A673 (cell line): ENCODE data around the gene TMEM184B. TPM values are rescaled to one million over a fixed set of nuclear protein-coding genes. Genes with fewer than 3 reads are reported as not detected.
"Not testable (repeated sequence)": the region's sequence is repeated elsewhere in the genome, so short reads cannot be mapped to it uniquely, and the experiment has no call there.

ENCODE experiments used
- BruUV-seq: library from RNA; stranded (reverse); fragments of 400-500 nt; replicated peaks from 2 replicates; lab custom pipeline; 2021; lab: Mats Ljungman, UMichigan
- CTCF ChIA-PET: fragments of 300-600 bp; sonication (Branson Sonifier 250); formaldehyde crosslinking; loops from one replicate; lab custom pipeline; 2022; ENCODE audit warnings: antibody characterized with exemption; lab: Charles Lee
- POLR2A ChIA-PET: fragments of 300-600 bp; sonication (Branson Sonifier 250); formaldehyde crosslinking; loops from one replicate; lab custom pipeline; 2022; ENCODE audit warnings: antibody characterized with exemption; ENCODE audit not compliant: low non-redundant PET; lab: Charles Lee
- DNase-seq: peaks from one replicate; pipeline ENCODE4 v3.0.0-alpha.2; 2015; ENCODE audit warnings: low spot score
- H3K27ac ChIP-seq: fragments of 200-600 bp; sonication (generic); 2 replicates; pipeline ENCODE4 v1.5.1; 2016; ENCODE audit warnings: mixed run types, low read depth, mild to moderate bottlenecking, mixed read lengths, antibody characterized with exemption, low read length; ENCODE audit not compliant: poor library complexity, severe bottlenecking
- H3K27me3 ChIP-seq: fragments of 200-600 bp; sonication (generic); replicated peaks from 2 replicates; pipeline ENCODE4 v1.6.1; 2017; ENCODE audit warnings: mixed run types, low read depth, mild to moderate bottlenecking, mixed read lengths, antibody characterized with exemption, low read length; ENCODE audit not compliant: insufficient read depth, poor library complexity
- H3K36me3 ChIP-seq: fragments of 200-600 bp; sonication (generic); 2 replicates; pipeline ENCODE4 v1.6.1; 2016; ENCODE audit warnings: mixed run types, mild to moderate bottlenecking, mixed read lengths, antibody characterized with exemption, low read length; ENCODE audit not compliant: insufficient read depth, poor library complexity, severe bottlenecking
- H3K4me1 ChIP-seq: fragments of 200-600 bp; sonication (generic); 2 replicates; pipeline ENCODE4 v1.6.1; 2017; ENCODE audit warnings: mixed run types, mild to moderate bottlenecking, mixed read lengths, antibody characterized with exemption, low read length; ENCODE audit not compliant: insufficient read depth, poor library complexity, severe bottlenecking
- H3K4me3 ChIP-seq: fragments of 200-600 bp; sonication (generic); 2 replicates; pipeline ENCODE4 v1.5.1; 2016; ENCODE audit warnings: low read depth, mixed run types, mild to moderate bottlenecking, mixed read lengths, low read length; ENCODE audit not compliant: poor library complexity, severe bottlenecking
- H3K9me3 ChIP-seq: fragments of 200-600 bp; sonication (generic); 2 replicates; pipeline ENCODE4 v1.6.1; 2016; ENCODE audit warnings: mixed run types, low read depth, mild to moderate bottlenecking, mixed read lengths, antibody characterized with exemption, low read length; ENCODE audit not compliant: poor library complexity, severe bottlenecking
- EZH2 ChIP-seq: fragments of 200-600 bp; sonication (generic); IDR thresholded peaks from 2 replicates; pipeline ENCODE4 v1.6.1; 2017; ENCODE audit warnings: borderline replicate concordance, low read depth, mild to moderate bottlenecking, mixed read lengths, antibody characterized with exemption, low read length; ENCODE audit not compliant: poor library complexity, severe bottlenecking
- intact Hi-C: fragments of 100-400 bp; cut with micrococcal nuclease; formaldehyde crosslinking; loops from one replicate; pipeline ENCODE4 v1.10.0; 2022; ENCODE audit not compliant: unreplicated experiment
- total RNA-seq: library from RNA; stranded (reverse); gene quantifications from 2 replicates; pipeline ENCODE4 v1.2.3, GENCODE V29; 2021
- TF ChIP-seq, protein P1 (sequence below): fragments of 300-800, 200-600 bp; sonication (generic); conservative IDR thresholded peaks from 2 replicates; pipeline ENCODE4 v1.5.1; 2017; ENCODE audit warnings: low read depth, mild to moderate bottlenecking, antibody characterized with exemption, low read length, moderate library complexity, mixed read lengths

The TMEM184B gene
- total RNA-seq, 1 experiment from 2014 or later: 50.9 TPM

DNA sequence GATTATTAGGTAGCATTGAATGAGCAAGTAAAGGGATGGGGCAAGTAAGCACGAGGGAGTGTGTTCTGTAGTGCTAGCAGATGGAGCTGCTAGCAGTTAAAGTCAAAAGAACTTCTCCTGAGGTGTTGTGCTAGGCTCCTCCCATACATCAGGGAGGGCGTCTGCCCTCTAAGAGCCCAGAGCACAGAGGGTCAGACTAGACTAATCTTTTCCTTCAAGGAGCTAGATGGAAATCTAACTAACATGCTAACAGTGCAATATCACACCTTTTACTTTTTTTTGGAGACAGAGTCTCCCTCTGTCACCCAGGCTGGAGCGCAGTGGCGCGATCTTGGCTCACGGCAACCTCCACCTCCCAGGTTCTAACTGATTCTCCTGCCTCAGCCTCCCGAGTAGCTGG lies 88.0 kb downstream of the TMEM184B start:
- Histone ChIP-seq H3K36me3 (no peaks in the 10 kb centered on the region), H3K4me1 (peaks cover 16% of the 10 kb centered on the region), H3K27me3 (no peaks in the 10 kb centered on the region), H3K4me3 (no peak overlapping the region), H3K9me3 (no peaks in the 10 kb centered on the region), H3K27ac (no peak overlapping the region)
- TF ChIP-seq EZH2: no peak
- TF ChIP-seq, protein P1, sequence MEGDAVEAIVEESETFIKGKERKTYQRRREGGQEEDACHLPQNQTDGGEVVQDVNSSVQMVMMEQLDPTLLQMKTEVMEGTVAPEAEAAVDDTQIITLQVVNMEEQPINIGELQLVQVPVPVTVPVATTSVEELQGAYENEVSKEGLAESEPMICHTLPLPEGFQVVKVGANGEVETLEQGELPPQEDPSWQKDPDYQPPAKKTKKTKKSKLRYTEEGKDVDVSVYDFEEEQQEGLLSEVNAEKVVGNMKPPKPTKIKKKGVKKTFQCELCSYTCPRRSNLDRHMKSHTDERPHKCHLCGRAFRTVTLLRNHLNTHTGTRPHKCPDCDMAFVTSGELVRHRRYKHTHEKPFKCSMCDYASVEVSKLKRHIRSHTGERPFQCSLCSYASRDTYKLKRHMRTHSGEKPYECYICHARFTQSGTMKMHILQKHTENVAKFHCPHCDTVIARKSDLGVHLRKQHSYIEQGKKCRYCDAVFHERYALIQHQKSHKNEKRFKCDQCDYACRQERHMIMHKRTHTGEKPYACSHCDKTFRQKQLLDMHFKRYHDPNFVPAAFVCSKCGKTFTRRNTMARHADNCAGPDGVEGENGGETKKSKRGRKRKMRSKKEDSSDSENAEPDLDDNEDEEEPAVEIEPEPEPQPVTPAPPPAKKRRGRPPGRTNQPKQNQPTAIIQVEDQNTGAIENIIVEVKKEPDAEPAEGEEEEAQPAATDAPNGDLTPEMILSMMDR: no peak
- POLR2A ChIA-PET: no interaction called here
- DNase-seq: no peak
- no TSS peak for BruUV-seq
- intact Hi-C loops: no loop called here
- CTCF ChIA-PET: no interaction called here

DNA sequence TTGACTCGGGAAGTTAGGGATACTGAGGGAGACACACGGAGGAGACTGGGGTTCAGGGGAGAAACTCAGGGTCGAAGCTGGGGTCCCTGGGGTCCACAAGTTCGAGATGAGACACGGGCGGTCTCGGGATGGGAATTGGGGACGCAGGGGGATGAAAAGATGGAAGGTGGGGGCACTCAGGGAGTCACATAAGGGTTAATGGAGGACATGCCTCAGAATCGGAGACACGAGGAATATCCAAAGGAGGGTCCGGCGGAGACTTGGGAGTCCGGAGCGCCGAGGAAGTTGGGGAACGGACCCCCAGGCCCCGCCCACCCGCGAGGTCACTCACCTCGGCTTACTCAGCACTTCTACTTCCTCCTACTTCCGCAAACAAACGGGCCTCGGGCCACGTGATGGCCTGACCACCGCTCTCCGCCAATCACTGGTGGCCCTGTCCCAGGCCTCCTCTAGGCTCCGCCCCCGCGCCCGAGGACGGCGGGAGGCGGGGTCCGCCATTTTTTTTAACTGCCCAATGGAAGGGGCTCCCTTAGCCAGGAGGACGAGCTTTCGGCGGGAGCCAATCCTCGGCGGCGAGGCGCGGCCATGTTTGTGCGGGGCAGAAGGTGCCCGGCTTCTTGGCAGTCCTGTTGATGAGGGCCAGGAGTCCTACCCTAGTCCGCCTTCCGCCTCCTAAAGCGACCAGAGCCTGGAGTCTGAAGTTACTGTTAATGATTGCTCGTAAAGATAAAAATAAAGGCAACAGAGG lies 91.2 kb downstream of the TMEM184B start, which contains the start of gene PLA2G6:
TSS of gene PLA2G6 (minus strand) at position 378 of the 748 bp plus-strand sequence. CDS start 12,404 bp downstream, outside the sequence.
- no peaks in the 10 kb centered on the region for H3K36me3 ChIP-seq
- peak; percentile 99 for DNase-seq
- H3K27me3 ChIP-seq: no peaks in the 10 kb centered on the region
- H3K27ac ChIP-seq: peak within 1 kb of the TSS; percentile 95
- no TSS peak for BruUV-seq
- TF ChIP-seq EZH2: no peak
- TF ChIP-seq, protein P1: no peak
- intact Hi-C loops: no loop called here
- POLR2A ChIA-PET: interaction anchor here (0.5 kb wide), 1 partner anchor 1126 kb away, joined by 4 read pairs; no protein-coding TSS in a partner anchor
- H3K4me1 ChIP-seq: peaks cover 24% of the 10 kb centered on the region
- no peaks in the 10 kb centered on the region for H3K9me3 ChIP-seq
- H3K4me3 ChIP-seq: peak within 1 kb of the TSS; percentile 72
- CTCF ChIA-PET: no interaction called here

DNA sequence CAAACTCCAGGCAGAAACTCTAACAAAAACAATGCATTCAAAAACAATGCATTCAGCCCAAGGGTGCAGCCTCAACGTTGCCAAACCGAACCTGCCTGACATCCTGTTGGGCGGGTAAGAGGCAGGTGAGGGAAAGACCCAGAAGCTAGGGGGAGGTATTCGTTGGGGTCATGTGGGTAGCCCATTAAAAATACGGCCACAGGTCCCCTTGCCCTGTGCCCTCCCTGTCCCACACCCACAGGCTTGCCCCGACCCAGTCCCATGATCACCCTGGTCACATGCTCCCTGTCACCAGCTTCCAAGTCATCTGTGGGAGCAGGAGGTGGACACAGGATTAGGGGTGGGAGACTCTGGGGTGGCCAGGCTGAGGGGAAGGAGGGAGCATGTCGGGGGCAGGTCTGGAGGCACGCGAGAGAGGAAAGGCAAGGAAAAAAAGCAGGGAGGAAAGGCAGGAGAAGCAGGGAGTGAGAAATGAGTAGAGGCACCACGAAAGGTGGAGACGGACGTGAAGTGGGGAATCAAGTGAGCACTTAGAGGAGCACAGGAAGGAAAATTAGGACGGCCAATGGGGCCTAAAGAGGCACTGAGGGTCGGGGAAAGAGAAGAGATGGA lies 91.9 kb downstream of the TMEM184B start:
- POLR2A ChIA-PET: no interaction called here
- BruUV-seq: TSS peak; percentile 76
- DNase-seq: no peak
- TF ChIP-seq EZH2: no peak
- TF ChIP-seq, protein P1: no peak
- Histone ChIP-seq H3K27ac (peak overlapping the region; percentile 95), H3K36me3 (no peaks in the 10 kb centered on the region), H3K9me3 (no peaks in the 10 kb centered on the region), H3K27me3 (no peaks in the 10 kb centered on the region), H3K4me3 (peak overlapping the region; percentile 72), H3K4me1 (peaks cover 24% of the 10 kb centered on the region)
- intact Hi-C loops: no loop called here
- CTCF ChIA-PET: no interaction called here

DNA sequence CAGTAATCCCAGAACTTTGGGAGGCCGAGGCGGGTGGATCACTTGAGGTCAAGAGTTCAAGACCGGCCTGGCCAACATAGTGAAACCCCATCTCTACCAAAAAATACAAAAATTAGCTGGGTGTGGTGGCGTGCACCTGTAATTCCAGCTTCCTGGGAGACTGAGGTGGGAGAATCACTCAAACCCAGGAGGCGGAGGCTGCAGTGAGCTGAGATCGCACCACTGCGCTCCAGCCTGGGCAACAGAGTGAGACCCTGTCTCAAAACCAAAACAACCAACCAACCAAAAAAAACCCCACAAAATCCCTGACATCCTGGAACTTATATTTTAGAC lies 94.2 kb downstream of the TMEM184B start:
- POLR2A ChIA-PET, H3K9me3 ChIP-seq, intact Hi-C loops, CTCF ChIA-PET, BruUV-seq, H3K4me3 ChIP-seq, DNase-seq, H3K36me3 ChIP-seq, H3K27me3 ChIP-seq: not testable (repeated sequence)
- H3K27ac ChIP-seq: peak overlapping the region; percentile 62
- peaks cover 24% of the 10 kb centered on the region for H3K4me1 ChIP-seq
